Chondrocyte (in vitro differentiated cells): Measurements from ENCODE around the gene MAP7D2. TPM values are rescaled to one million over a fixed set of nuclear protein-coding genes. Genes with fewer than 3 reads are reported as not detected.

ENCODE experiments used
- DNase-seq: peaks from one replicate; pipeline ENCODE4 v3.0.0; 2021; ENCODE audit warnings: mixed read lengths, low spot score
- H3K27ac Mint-ChIP-seq: one replicate; pipeline ENCODE4 v1.8.0; 2021; ENCODE audit warnings: mild to moderate bottlenecking, moderate library complexity, mixed read lengths; ENCODE audit not compliant: unreplicated experiment
- H3K27me3 Mint-ChIP-seq: 2 replicates; pipeline ENCODE4 v1.8.0; 2021; ENCODE audit warnings: low read depth, mixed read lengths
- H3K36me3 Mint-ChIP-seq: 2 replicates; pipeline ENCODE4 v1.8.0; 2021; ENCODE audit warnings: low read depth, mixed read lengths
- H3K4me1 Mint-ChIP-seq: 2 replicates; pipeline ENCODE4 v1.8.0; 2021; ENCODE audit warnings: low read depth, mild to moderate bottlenecking, mixed read lengths
- H3K4me3 Mint-ChIP-seq: one replicate; pipeline ENCODE4 v1.8.0; 2021; ENCODE audit warnings: mild to moderate bottlenecking, moderate library complexity, mixed read lengths; ENCODE audit not compliant: unreplicated experiment
- H3K9me3 Mint-ChIP-seq: 2 replicates; pipeline ENCODE4 v1.8.0; 2021; ENCODE audit warnings: low read depth, mixed read lengths
- CTCF ChIP-seq: fragments of 200-600 bp; sonication (generic); IDR thresholded peaks from 2 replicates; pipeline ENCODE4 v1.5.0; 2021; ENCODE audit warnings: antibody characterized with exemption, mild to moderate bottlenecking, moderate library complexity
- total RNA-seq: library from RNA; stranded (reverse); gene quantifications from 3 replicates; pipeline ENCODE4 v1.2.1, GENCODE V29; 2021

MAP7D2 gene
- total RNA-seq, 1 donor from 2014 or later, result 0.62 TPM

- Mint-ChIP-seq H3K36me3 (no peaks in the 10 kb centered on the region), H3K27ac (no peak overlapping the region), H3K9me3 (peaks cover 21% of the 10 kb centered on the region), H3K4me3 (no peak overlapping the region), H3K4me1 (no peaks in the 10 kb centered on the region), H3K27me3 (no peaks in the 10 kb centered on the region)
- no peak for DNase-seq
- no peak for TF ChIP-seq CTCF
Observed at GRCh38 chrX:20038966-20039365, 77.7 kb downstream of the MAP7D2 start.

GRCh38 chrX:20037186-20037585, 79.5 kb downstream of the MAP7D2 start:
- H3K4me3 Mint-ChIP-seq, result no peak overlapping the region
- no peaks in the 10 kb centered on the region for H3K27me3 Mint-ChIP-seq
- H3K36me3 Mint-ChIP-seq, result no peaks in the 10 kb centered on the region
- H3K9me3 Mint-ChIP-seq, result peaks cover 21% of the 10 kb centered on the region
- DNase-seq, result no peak
- H3K27ac Mint-ChIP-seq, result no peak overlapping the region
- no peaks in the 10 kb centered on the region for H3K4me1 Mint-ChIP-seq
- TF ChIP-seq CTCF, result no peak

GRCh38 chrX:20032201-20032600, 84.5 kb downstream of the MAP7D2 start:
- DNase-seq, result no peak
- Mint-ChIP-seq H3K27ac (no peak overlapping the region), H3K36me3 (no peaks in the 10 kb centered on the region), H3K9me3 (peaks cover 10% of the 10 kb centered on the region), H3K4me3 (no peak overlapping the region), H3K4me1 (no peaks in the 10 kb centered on the region), H3K27me3 (no peaks in the 10 kb centered on the region)
- no peak for TF ChIP-seq CTCF

- no peak for TF ChIP-seq CTCF
- no peaks in the 10 kb centered on the region for H3K27me3 Mint-ChIP-seq
- peaks cover 6% of the 10 kb centered on the region for H3K4me1 Mint-ChIP-seq
- no peak overlapping the region for H3K27ac Mint-ChIP-seq
- no peak for DNase-seq
- H3K9me3 Mint-ChIP-seq, result peaks cover 5% of the 10 kb centered on the region
- no peak overlapping the region for H3K4me3 Mint-ChIP-seq
- no peaks in the 10 kb centered on the region for H3K36me3 Mint-ChIP-seq
Observed at GRCh38 chrX:20029728-20030127, 87.0 kb downstream of the MAP7D2 start.

- no peak overlapping the region for H3K27ac Mint-ChIP-seq
Observed at GRCh38 chrX:20028588-20028987, 88.1 kb downstream of the MAP7D2 start.

More at GRCh38 chrX:20028588-20028987, 88.1 kb downstream of the MAP7D2 start:
- no peak for TF ChIP-seq CTCF
- peaks cover 6% of the 10 kb centered on the region for H3K4me1 Mint-ChIP-seq
- H3K9me3 Mint-ChIP-seq, result peaks cover 9% of the 10 kb centered on the region
- H3K4me3 Mint-ChIP-seq, result no peak overlapping the region
- DNase-seq, result no peak
- H3K27me3 Mint-ChIP-seq, result no peaks in the 10 kb centered on the region
- no peaks in the 10 kb centered on the region for H3K36me3 Mint-ChIP-seq
